Metanephros (tissue), 1 donor: ENCODE measurements around the gene COMMD9. TPM values are rescaled to one million over a fixed set of nuclear protein-coding genes. Genes with fewer than 3 reads are reported as not detected.

Experiments used
- total RNA-seq: library from RNA; depleted of rRNA; stranded (reverse); fragments of >200 nt; gene quantifications from one replicate; pipeline ENCODE4 v1.2.3, GENCODE V29; 2014

Gene COMMD9
- total RNA-seq: 50.7 TPM

GRCh38 chr11:36289226-36289852 lies at the start of gene COMMD9:
TSS of gene COMMD9 (minus strand) at chr11:36289424. CDS start at chr11:36289412, 12 bp downstream.

DNA sequence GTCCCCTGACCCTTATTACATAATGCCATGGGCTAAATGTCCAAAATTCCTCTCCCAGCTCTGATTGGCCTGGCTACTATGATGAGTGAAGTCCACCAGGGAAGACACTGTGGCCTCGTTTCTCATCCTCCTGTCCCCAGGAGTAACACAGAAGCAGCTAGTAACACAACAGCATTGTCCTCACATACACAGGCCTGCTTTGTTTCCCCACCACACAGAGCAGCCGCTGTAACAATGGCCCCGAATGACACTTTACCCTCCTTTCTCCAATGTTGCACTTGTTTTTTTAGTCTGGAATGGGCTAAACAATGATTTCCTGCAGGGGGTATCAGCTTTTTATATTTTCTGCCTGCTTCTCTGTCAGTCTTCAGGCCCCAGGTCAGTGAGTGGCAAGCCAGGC lies 6.7 kb upstream of the COMMD9 start, which contains the start of gene PRR5L:
PRR5L (plus strand) TSS at position 363 of the 400 bp plus-strand sequence. CDS start 104,834 bp downstream, outside the sequence.

Other genes with a start within 250 kb of the COMMD9 start
- 30.7 TPM for gene PRR5L, start 6.9 kb upstream of the COMMD9 start, total RNA-seq
- 12.7 TPM for gene TRAF6, start 220.8 kb upstream of the COMMD9 start, total RNA-seq